K562 (cell line): ENCODE results near the gene DGKB. TPM values are rescaled to one million over a fixed set of nuclear protein-coding genes. Genes with fewer than 3 reads are reported as not detected.

Experiments
- ATAC-seq: fragments of 200-7000 bp; cut with Tn5 transposase; 3 replicates; pipeline ENCODE4 v1.9.1; 2020; ENCODE audit warnings: moderate library complexity
- BruUV-seq: library from RNA; stranded (reverse); fragments of 400-500 nt; replicated peaks from 2 replicates; lab custom pipeline; 2021; lab: Mats Ljungman, UMichigan
- CTCF ChIA-PET: fragments of 300-600 bp; formaldehyde crosslinking; extraction: SDS; loops from one replicate; lab custom pipeline; 2021; ENCODE audit warnings: low intra/inter-chr PET ratio; lab: Yijun Ruan, JAX
- POLR2A ChIA-PET: fragments of 300-600, 350-650 bp; sonication (Branson Sonifier 250); formaldehyde crosslinking; extraction: SDS; loops from one replicate; lab custom pipeline; 2021; ENCODE audit warnings: antibody characterized with exemption, inconsistent platforms; lab: Yijun Ruan, JAX
- DNase-seq, 4 experiments: peaks; one replicate each; pipeline versions ENCODE4 v3.0.0 to v3.0.0-alpha.2; 2011 to 2018; ENCODE audit warnings: low spot score in 3 of 4, mixed read lengths in 3 of 4; ENCODE audit errors: extremely low read depth in 1 of 4
- FAIRE-seq: peaks from 2 replicates; lab custom pipeline; 2011; peaks lifted over from hg19 to GRCh38; lab: Jason Lieb, UNC
- H2AFZ ChIP-seq: 2 replicates; pipeline ENCODE4 v1.6.0; 2011; ENCODE audit warnings: low read depth, low read length, control low read depth, inconsistent platforms
- H3K27ac ChIP-seq: fragments of 200-600 bp; 3 replicates; pipeline ENCODE4 v1.8.0; 2011; ENCODE audit warnings: low read depth, mild to moderate bottlenecking, control low read depth, inconsistent platforms, low read length, moderate library complexity, mixed read lengths; ENCODE audit errors: extremely low read depth
- H3K27me3 ChIP-seq, 2 experiments: fragments of 300-600 bp in 1 of 2; 2 replicates in 1 of 2; 3 replicates in 1 of 2; pipeline versions ENCODE4 v1.6.0 to v1.8.0; 2011; ENCODE audit warnings: inconsistent platforms in 2 of 2, low read length in 2 of 2, mild to moderate bottlenecking in 1 of 2, mixed read lengths in 1 of 2, moderate library complexity in 1 of 2; ENCODE audit not compliant: control insufficient read depth in 2 of 2, insufficient read depth in 2 of 2
- H3K36me3 ChIP-seq: fragments of 300-600 bp; 3 replicates; pipeline ENCODE4 v1.8.0; 2011; ENCODE audit warnings: mild to moderate bottlenecking, low read length, inconsistent platforms; ENCODE audit not compliant: control insufficient read depth, insufficient read depth
- H3K4me1 ChIP-seq, 2 experiments: fragments of 200-600 bp in 1 of 2; replicated peaks in 1 of 2; 2 replicates in 1 of 2; 3 replicates in 1 of 2; pipeline versions ENCODE4 v1.5.1 to v1.8.0; 2011; ENCODE audit warnings: inconsistent platforms in 2 of 2, low read length in 2 of 2, mild to moderate bottlenecking in 1 of 2, mixed read lengths in 1 of 2, moderate library complexity in 1 of 2; ENCODE audit not compliant: control insufficient read depth in 2 of 2, insufficient read depth in 2 of 2
- H3K4me2 ChIP-seq: 2 replicates; pipeline ENCODE4 v1.6.1; 2011; ENCODE audit warnings: low read length, control low read depth, inconsistent platforms, mixed read lengths; ENCODE audit not compliant: insufficient read depth
- H3K4me3 ChIP-seq: fragments of 200-600 bp; sonication (generic), shearing (Covaris generic); 2 replicates; pipeline ENCODE4 v1.5.1; 2016; ENCODE audit warnings: control low read depth, inconsistent platforms
- H3K79me2 ChIP-seq: fragments of 200-600 bp; 3 replicates; pipeline ENCODE4 v1.8.0; 2011; ENCODE audit warnings: low read length, inconsistent platforms; ENCODE audit not compliant: control insufficient read depth, insufficient read depth
- H3K9ac ChIP-seq, 2 experiments: 2 replicates each; pipeline versions ENCODE4 v1.6.0 to v1.6.1; 2011; ENCODE audit warnings: low read depth in 2 of 2, low read length in 2 of 2, control low read depth in 1 of 2, inconsistent platforms in 1 of 2, mild to moderate bottlenecking in 1 of 2, mixed read lengths in 1 of 2; ENCODE audit not compliant: insufficient read depth in 1 of 2
- H3K9me1 ChIP-seq: one replicate; pipeline ENCODE4 v1.6.0; 2011; ENCODE audit warnings: inconsistent platforms, mild to moderate bottlenecking, low read length, moderate library complexity; ENCODE audit not compliant: control insufficient read depth, insufficient read depth
- H3K9me3 ChIP-seq: replicated peaks from 2 replicates; pipeline ENCODE4 v1.5.1; 2011; ENCODE audit warnings: low read depth, low read length, inconsistent platforms; ENCODE audit not compliant: control insufficient read depth, insufficient read depth
- H4K20me1 ChIP-seq: replicated peaks from 2 replicates; pipeline ENCODE4 v1.6.1; 2011; ENCODE audit warnings: low read length, inconsistent platforms, mixed read lengths; ENCODE audit not compliant: control insufficient read depth, insufficient read depth
- BHLHE40 ChIP-seq: IDR thresholded peaks from 2 replicates; pipeline ENCODE4 v1.6.1; 2011; ENCODE audit warnings: low read length, improper control_type of control experiment
- CBX2 ChIP-seq: fragments of 200-600 bp; sonication (generic); IDR thresholded peaks from one replicate; pipeline ENCODE4 v1.6.1; 2012; ENCODE audit warnings: mild to moderate bottlenecking, low read length, inconsistent platforms; ENCODE audit not compliant: insufficient read depth, poor library complexity, severe bottlenecking
- CEBPG ChIP-seq, 3 experiments: fragments of 200-800 bp in 1 of 3; sonication (Bioruptor generic) in 1 of 3; sonication (generic) in 1 of 3; formaldehyde crosslinking in 1 of 3; IDR thresholded peaks in 2 of 3; conservative IDR thresholded peaks in 1 of 3; 2 replicates each; pipeline versions ENCODE4 v1.6.1 to v1.8.0; 2016 to 2022; ENCODE audit warnings: missing compliant biosample characterization in 2 of 3, missing genetic modification characterization in 2 of 3, mild to moderate bottlenecking in 1 of 3, missing genetic modification reagents in 1 of 3
- MTA3 ChIP-seq: fragments of 450-650 bp; formaldehyde crosslinking; IDR thresholded peaks from 2 replicates; pipeline ENCODE4 v1.6.1; 2017; ENCODE audit warnings: mild to moderate bottlenecking, borderline replicate concordance
- MYC ChIP-seq, 2 experiments: fragments of 250-450 bp in 1 of 2; sonication (Bioruptor Pico) in 1 of 2; IDR thresholded peaks; 2 replicates each; pipeline versions ENCODE4 v1.5.1 to v1.6.1; 2012 to 2021; ENCODE audit warnings: low read depth in 2 of 2, borderline replicate concordance in 1 of 2, improper control_type of control experiment in 1 of 2, low read length in 1 of 2, mild to moderate bottlenecking in 1 of 2, moderate library complexity in 1 of 2
- NCOA1 ChIP-seq: fragments of 450-650 bp; IDR thresholded peaks from 2 replicates; pipeline ENCODE4 v1.6.1; 2016; ENCODE audit warnings: low read depth
- NCOR1 ChIP-seq: fragments of 450-650 bp; IDR thresholded peaks from 2 replicates; pipeline ENCODE4 v1.6.1; 2016; ENCODE audit warnings: mild to moderate bottlenecking, moderate library complexity
- RBM25 ChIP-seq: fragments of 200-400 bp; formaldehyde crosslinking; IDR thresholded peaks from 2 replicates; pipeline ENCODE4 v1.6.1; 2018; ENCODE audit warnings: low read length, low read depth, moderate library complexity; ENCODE audit not compliant: severe bottlenecking
- RBM34 ChIP-seq: fragments of 200-400 bp; formaldehyde crosslinking; IDR thresholded peaks from 2 replicates; pipeline ENCODE4 v1.6.1; 2018; ENCODE audit warnings: low read length, borderline replicate concordance; ENCODE audit not compliant: insufficient read depth
- SMC3 ChIP-seq: conservative IDR thresholded peaks from 2 replicates; pipeline ENCODE4 v1.6.1; 2011; ENCODE audit warnings: low read depth, low read length, improper control_type of control experiment; ENCODE audit not compliant: insufficient read depth
- ZNF76 ChIP-seq: fragments of 250-450 bp; sonication (Bioruptor Pico); IDR thresholded peaks from 2 replicates; pipeline ENCODE4 v1.4.0; 2020; ENCODE audit warnings: mild to moderate bottlenecking, moderate library complexity, borderline replicate concordance
- WGBS: fragments of 100-300 bp; shearing (Covaris generic); methylation state at CpG from one replicate; pipeline ENCODE4 v1.1.6; 2016; ENCODE audit warnings: low coverage, mixed read lengths; ENCODE audit not compliant: insufficient coverage; ENCODE audit errors: missing lambda C conversion rate; 5-methylcytosine and 5-hydroxymethylcytosine counted together
- in situ Hi-C: fragments of 300-500 bp; cut with MboI; formaldehyde crosslinking; loops from 4 replicates; pipeline ENCODE4 v1.15.0; 2018; ENCODE audit warnings: inconsistent platforms, mixed read lengths
- intact Hi-C: fragments of 100-400 bp; cut with micrococcal nuclease; formaldehyde crosslinking; loops from 2 replicates; pipeline ENCODE4 v1.14.2; 2022
- polyA plus RNA-seq, 8 experiments: library from polyadenylated mRNA; depleted of rRNA in 4 of 8; stranded (reverse) in 5 of 8; unstranded in 3 of 8; fragments of >200 nt; fragmentation: Nextera tagmentation in 2 of 8; fragmentation: Illumina TruSeq in 1 of 8; extraction: Ambion mirVana in 2 of 8; extraction: Trizol in 1 of 8; gene quantifications; 2 replicates each; pipeline versions ENCODE4 v1.2.1 to v1.2.3, GENCODE V29; 2011 to 2014; ENCODE audit warnings: inconsistent platforms in 1 of 8, missing spikeins in 1 of 8
- total RNA-seq, 7 experiments: library from RNA; depleted of rRNA in 6 of 7; stranded (reverse); fragments of >200 nt in 6 of 7; fragmentation: Illumina TruSeq in 2 of 7; extraction: Trizol in 2 of 7; gene quantifications; 2 replicates each; pipeline versions ENCODE4 v1.2.1 to v1.2.3, GENCODE V29; 2011 to 2021; ENCODE audit warnings: low replicate concordance in 1 of 7
- TF ChIP-seq, protein P1 (sequence below): IDR thresholded peaks from 2 replicates; pipeline ENCODE4 v1.6.1; 2014; ENCODE audit warnings: antibody characterized with exemption
- TF ChIP-seq, protein P2 (sequence below): fragments of 250-450 bp; sonication (Bioruptor Pico); IDR thresholded peaks from 2 replicates; pipeline ENCODE4 v1.4.0; 2020; ENCODE audit warnings: mild to moderate bottlenecking, moderate library complexity, borderline replicate concordance
- TF ChIP-seq, protein P3 (sequence below): fragments of 250-450 bp; sonication (Bioruptor Pico); IDR thresholded peaks from 2 replicates; pipeline ENCODE4 v1.4.0; 2020; ENCODE audit warnings: mild to moderate bottlenecking, moderate library complexity
- TF ChIP-seq, protein P4 (sequence below): sonication (generic); formaldehyde crosslinking; IDR thresholded peaks from 2 replicates; pipeline ENCODE4 v1.8.0; 2022; ENCODE audit warnings: missing genetic modification reagents, mild to moderate bottlenecking, borderline replicate concordance

DGKB gene
- total and polyA plus RNA-seq, 9 of the 15 experiments (the other 6 are each of a cell fraction or from before 2014, with no cell fraction given): 0.01 TPM; not detected in 8

DNA sequence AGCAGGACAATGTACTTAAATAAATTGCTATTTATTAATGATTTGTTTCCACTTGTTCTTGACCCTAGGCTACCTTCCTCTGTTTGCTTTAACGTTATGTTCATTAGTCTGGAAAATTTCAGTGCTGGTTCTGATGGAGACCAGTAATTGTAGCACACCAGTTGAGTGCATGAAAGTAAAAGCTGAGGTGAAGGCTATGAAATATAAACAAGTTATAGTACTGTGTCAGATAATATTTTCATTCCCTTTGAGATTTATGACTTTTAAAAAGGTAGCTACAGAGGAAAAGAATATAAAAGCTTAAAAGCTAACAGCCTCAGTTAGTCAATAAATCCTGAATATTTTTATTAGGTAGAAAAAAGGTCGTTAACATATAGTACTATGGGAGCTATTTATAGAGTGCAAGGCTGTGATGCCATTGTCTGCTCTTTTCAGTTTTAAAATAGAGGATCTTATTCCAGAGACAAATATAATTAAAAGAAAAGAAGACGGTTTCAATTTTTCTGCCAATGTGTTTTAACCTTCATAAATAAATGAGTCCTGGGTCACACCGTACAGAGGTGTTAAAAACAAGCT is 561.3 kb downstream of the DGKB start:
- no peaks in the 10 kb centered on the region for H3K36me3 ChIP-seq
- H3K79me2 ChIP-seq: no peaks in the 10 kb centered on the region
- 2% methylated on average over 4 of the region's 4 CpGs for WGBS
- intact Hi-C loops: no loop called here
- H3K4me1 ChIP-seq: no peaks in the 10 kb centered on the region
- no peak for DNase-seq
- ChIA-PET CTCF (no interaction called here), POLR2A (no interaction called here)
- no peak overlapping the region for H3K4me2 ChIP-seq
- H4K20me1 ChIP-seq: no peaks in the 10 kb centered on the region
- no peak overlapping the region for H3K27ac ChIP-seq
- H3K9me3 ChIP-seq: no peaks in the 10 kb centered on the region
- FAIRE-seq: no peak
- in situ Hi-C loops: no loop called here
- no peak for ATAC-seq
- BruUV-seq: no TSS peak
- no peak overlapping the region for H3K4me3 ChIP-seq
- no peaks in the 10 kb centered on the region for H3K9me1 ChIP-seq
- H3K27me3 ChIP-seq: no peaks in the 10 kb centered on the region
- no peak overlapping the region for H2AFZ ChIP-seq
- H3K9ac ChIP-seq: no peak overlapping the region
- TF ChIP-seq, protein P1, sequence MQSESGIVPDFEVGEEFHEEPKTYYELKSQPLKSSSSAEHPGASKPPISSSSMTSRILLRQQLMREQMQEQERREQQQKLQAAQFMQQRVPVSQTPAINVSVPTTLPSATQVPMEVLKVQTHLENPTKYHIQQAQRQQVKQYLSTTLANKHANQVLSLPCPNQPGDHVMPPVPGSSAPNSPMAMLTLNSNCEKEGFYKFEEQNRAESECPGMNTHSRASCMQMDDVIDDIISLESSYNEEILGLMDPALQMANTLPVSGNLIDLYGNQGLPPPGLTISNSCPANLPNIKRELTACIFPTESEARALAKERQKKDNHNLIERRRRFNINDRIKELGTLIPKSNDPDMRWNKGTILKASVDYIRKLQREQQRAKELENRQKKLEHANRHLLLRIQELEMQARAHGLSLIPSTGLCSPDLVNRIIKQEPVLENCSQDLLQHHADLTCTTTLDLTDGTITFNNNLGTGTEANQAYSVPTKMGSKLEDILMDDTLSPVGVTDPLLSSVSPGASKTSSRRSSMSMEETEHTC: no peak
- TF ChIP-seq, protein P2, sequence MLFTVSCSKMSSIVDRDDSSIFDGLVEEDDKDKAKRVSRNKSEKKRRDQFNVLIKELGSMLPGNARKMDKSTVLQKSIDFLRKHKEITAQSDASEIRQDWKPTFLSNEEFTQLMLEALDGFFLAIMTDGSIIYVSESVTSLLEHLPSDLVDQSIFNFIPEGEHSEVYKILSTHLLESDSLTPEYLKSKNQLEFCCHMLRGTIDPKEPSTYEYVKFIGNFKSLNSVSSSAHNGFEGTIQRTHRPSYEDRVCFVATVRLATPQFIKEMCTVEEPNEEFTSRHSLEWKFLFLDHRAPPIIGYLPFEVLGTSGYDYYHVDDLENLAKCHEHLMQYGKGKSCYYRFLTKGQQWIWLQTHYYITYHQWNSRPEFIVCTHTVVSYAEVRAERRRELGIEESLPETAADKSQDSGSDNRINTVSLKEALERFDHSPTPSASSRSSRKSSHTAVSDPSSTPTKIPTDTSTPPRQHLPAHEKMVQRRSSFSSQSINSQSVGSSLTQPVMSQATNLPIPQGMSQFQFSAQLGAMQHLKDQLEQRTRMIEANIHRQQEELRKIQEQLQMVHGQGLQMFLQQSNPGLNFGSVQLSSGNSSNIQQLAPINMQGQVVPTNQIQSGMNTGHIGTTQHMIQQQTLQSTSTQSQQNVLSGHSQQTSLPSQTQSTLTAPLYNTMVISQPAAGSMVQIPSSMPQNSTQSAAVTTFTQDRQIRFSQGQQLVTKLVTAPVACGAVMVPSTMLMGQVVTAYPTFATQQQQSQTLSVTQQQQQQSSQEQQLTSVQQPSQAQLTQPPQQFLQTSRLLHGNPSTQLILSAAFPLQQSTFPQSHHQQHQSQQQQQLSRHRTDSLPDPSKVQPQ (CRISPR knock-in tag): no peak
- TF ChIP-seq NCOA1 (no peak), CBX2 (no peak), MYC (IDR thresholded peaks at IDR 0.05; ENCODE audit: low read depth, low read length) (no peak), MYC (CRISPR knock-in tag; IDR thresholded peaks at IDR 0.05; ENCODE audit: borderline replicate concordance, low read depth) (no peak), RBM25 (no peak), BHLHE40 (no peak), RBM34 (no peak), CEBPG (CRISPR knock-in tag; IDR thresholded peaks at IDR 0.05) (no peak), CEBPG (tag; conservative IDR thresholded peaks at IDR 0.05 in 1 of 2, IDR thresholded peaks at IDR 0.05 in 1 of 2) (no peak), NCOR1 (no peak), SMC3 (no peak), ZNF76 (no peak), MTA3 (no peak)
- TF ChIP-seq, protein P3, sequence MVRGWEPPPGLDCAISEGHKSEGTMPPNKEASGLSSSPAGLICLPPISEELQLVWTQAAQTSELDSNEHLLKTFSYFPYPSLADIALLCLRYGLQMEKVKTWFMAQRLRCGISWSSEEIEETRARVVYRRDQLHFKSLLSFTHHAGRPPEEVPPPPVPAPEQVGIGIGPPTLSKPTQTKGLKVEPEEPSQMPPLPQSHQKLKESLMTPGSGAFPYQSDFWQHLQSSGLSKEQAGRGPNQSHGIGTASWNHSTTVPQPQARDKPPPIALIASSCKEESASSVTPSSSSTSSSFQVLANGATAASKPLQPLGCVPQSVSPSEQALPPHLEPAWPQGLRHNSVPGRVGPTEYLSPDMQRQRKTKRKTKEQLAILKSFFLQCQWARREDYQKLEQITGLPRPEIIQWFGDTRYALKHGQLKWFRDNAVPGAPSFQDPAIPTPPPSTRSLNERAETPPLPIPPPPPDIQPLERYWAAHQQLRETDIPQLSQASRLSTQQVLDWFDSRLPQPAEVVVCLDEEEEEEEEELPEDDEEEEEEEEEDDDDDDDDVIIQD (CRISPR knock-in tag): no peak
- TF ChIP-seq, protein P4, sequence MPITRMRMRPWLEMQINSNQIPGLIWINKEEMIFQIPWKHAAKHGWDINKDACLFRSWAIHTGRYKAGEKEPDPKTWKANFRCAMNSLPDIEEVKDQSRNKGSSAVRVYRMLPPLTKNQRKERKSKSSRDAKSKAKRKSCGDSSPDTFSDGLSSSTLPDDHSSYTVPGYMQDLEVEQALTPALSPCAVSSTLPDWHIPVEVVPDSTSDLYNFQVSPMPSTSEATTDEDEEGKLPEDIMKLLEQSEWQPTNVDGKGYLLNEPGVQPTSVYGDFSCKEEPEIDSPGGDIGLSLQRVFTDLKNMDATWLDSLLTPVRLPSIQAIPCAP (CRISPR knock-in tag): no peak
